LNCaP clone FGC (cell line): Measurements from ENCODE around the gene RNPS1.

ENCODE experiments used
- DNase-seq: peaks from one replicate; pipeline ENCODE4 v3.0.0-alpha.2; 2011; ENCODE audit warnings: low read depth
- H3K4me3 ChIP-seq: 2 replicates; pipeline ENCODE4 v1.5.1; 2011; ENCODE audit warnings: mild to moderate bottlenecking, low read depth, low read length, control low read depth
- TF ChIP-seq, protein P1 (sequence below): IDR thresholded peaks from 2 replicates; pipeline ENCODE4 v1.5.1; 2012; ENCODE audit warnings: mild to moderate bottlenecking; ENCODE audit not compliant: control insufficient read depth, insufficient read depth; ENCODE audit errors: extremely low read depth

RNPS1 gene

DNA sequence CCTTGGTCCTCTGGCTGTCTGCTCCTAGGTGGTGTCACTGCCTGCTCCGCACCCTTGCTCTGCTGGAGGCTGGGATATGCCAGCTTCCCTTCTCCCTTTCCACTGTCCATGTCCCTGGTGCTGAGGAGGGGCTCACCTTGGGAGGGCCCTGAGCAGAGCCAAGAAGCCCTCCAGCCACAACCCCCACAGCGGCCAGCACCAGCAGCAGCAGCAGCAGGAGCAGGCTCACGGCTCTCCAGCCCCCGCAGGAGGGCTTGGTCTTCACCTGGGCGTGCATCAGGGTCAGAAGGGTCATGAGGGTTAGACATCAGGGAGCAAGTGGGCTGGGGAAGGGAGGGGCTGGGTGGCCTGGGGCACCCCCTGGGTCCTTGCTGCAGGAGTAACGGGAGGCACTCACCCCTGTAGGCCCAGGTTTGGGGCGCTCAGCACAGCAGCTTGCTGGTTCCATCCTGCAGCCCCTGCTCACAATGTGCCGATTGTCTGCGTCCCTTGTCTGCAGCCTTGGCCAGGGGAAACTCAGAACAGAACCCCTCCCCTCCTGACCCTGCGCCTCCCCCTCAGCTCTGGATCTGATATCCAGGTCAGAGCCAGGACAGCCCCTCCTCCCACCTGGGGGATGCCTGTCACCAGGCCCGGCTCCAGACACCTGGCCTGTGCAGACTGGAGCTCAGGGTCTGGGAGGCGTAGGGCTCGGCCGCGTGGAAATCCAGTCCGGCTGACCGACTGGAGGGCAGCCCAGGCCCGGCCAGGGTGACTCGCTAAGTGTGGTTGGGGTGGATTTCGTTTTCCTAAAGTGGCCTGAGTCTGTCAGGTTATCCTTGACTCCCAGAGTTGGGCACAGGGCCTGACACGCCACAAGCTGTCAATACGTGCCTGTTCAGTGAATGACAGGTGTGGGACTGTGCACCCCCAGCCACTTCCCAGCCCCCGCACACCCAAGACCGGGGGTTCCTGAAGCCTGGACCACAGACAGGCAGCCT, 57.2 kb downstream of the RNPS1 start, which contains the start of gene BRICD5:
Gene BRICD5 (minus strand): TSS at position 478 of the 980 bp plus-strand sequence. CDS start 30 bp downstream, at position 448.
- H3K4me3 ChIP-seq = no peak within 1 kb of the TSS
- TF ChIP-seq, protein P1, sequence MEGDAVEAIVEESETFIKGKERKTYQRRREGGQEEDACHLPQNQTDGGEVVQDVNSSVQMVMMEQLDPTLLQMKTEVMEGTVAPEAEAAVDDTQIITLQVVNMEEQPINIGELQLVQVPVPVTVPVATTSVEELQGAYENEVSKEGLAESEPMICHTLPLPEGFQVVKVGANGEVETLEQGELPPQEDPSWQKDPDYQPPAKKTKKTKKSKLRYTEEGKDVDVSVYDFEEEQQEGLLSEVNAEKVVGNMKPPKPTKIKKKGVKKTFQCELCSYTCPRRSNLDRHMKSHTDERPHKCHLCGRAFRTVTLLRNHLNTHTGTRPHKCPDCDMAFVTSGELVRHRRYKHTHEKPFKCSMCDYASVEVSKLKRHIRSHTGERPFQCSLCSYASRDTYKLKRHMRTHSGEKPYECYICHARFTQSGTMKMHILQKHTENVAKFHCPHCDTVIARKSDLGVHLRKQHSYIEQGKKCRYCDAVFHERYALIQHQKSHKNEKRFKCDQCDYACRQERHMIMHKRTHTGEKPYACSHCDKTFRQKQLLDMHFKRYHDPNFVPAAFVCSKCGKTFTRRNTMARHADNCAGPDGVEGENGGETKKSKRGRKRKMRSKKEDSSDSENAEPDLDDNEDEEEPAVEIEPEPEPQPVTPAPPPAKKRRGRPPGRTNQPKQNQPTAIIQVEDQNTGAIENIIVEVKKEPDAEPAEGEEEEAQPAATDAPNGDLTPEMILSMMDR = no peak
- no peak for DNase-seq

DNA sequence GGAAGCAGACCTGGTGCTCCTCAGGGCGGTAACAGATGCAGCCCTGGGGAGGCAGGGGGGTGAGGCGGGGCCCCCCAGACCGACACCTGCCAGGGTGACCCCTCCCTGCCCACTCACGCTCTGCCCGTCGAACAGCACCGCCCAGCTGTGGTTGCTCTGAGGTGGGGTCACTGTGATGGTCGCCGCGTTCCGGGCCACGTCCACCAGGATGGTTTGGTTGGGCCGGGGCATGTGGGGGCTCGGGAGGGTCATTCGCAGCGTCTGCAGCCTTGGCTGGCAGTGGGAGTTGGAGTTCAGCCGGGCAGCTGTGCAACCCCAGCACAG, 58.0 kb downstream of the RNPS1 start:
- DNase-seq = no peak
- no peak overlapping the region for H3K4me3 ChIP-seq
- TF ChIP-seq, protein P1 = no peak

DNA sequence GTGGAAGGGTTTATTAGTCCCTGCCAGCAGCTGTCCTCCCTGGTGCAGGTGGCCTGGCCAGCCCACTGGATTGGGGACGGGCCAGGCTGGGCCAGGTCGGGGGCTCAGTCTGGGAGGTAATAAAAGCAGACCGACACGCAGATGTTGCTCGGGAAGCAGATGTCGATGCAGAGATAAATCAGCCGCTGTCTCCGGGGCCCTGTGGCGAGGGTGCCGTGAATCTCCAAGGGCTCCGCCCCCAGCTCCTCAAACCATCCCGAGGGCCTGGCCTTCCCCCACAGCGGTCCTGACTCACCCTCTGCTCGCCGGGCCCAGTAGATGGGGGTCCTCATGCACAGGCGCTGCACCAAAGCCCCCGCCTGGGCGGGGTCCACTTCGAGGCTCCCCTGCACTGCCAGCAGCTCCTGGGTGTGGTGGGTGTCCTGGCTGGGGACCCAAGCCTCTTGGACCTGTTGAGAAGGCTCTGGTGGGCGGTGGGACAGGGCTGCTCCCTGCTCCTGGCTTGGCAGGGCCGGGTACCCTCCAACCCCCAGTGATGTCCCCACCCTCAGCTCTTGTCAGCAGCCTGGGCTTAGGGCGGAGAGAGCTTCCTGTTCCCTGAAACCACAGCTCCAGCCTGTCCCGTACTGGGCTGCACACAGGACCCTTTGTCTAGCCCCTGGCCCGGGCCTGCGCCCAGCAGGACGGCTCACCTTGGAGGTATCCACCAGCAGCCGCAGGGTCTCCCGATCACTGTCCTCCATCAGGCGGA, 58.5 kb downstream of the RNPS1 start:
- DNase-seq = no peak
- H3K4me3 ChIP-seq = no peak overlapping the region
- TF ChIP-seq, protein P1 = no peak

DNA sequence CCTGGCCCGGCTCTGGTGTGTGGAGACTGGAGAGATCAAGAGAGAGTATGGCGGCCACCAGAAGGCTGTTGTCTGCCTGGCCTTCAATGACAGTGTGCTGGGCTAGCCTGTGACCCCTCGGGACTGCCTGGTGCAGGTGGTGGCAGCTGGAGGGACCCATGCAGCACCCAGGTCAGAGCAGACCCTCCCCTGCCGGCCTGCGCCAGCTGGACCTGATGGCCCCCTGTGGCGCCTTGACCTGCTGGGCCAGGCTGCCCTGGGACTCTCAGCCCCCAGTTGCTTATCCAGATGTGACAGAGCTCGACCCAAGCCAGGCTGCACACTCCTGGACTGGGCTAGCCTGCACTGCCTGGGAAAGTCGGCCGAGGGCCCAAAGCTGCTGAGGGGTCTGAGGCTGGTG, 59.2 kb downstream of the RNPS1 start:
- DNase-seq = no peak
- H3K4me3 ChIP-seq = no peak overlapping the region
- TF ChIP-seq, protein P1 = no peak

DNA sequence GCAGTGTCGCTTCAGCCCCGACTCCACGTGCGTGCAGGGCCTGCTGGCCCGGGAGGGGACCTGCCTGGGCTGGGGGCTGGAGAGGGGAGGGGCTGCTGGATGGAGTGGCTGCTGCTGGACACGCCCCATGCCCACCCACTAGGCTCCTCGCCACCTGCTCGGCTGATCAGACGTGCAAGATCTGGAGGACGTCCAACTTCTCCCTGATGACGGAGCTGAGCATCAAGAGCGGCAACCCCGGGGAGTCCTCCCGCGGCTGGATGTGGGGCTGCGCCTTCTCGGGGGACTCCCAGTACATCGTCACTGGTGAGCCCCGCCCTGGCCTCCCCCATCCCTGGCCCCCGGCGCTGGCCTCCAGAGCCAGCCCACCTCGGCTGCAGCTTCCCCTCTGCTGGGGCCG, 59.6 kb downstream of the RNPS1 start:
- TF ChIP-seq, protein P1 = no peak
- no peak overlapping the region for H3K4me3 ChIP-seq
- DNase-seq = no peak

DNA sequence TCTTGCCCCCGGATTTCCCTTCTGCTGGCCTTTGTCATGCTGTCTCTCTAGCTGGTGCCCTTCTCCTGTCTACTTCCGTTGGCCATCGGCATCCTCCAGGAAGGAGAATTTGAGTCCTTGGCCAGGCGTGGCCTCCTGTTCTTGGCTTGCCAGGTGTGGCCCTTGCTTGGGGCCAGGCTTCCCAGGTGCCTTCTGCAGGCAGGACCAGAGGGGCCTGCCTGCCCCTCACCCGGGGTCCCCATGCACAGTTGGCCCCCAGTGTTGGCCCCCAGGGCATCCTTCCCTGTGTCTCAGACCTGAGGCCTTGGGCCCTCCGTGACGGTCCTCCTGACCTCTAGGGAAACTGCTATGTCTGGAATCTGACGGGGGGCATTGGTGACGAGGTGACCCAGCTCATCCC, 60.1 kb downstream of the RNPS1 start:
- no peak for DNase-seq
- TF ChIP-seq, protein P1 = no peak

More for the DNA sequence above, 60.1 kb downstream of the RNPS1 start:
- H3K4me3 ChIP-seq = no peak overlapping the region
